ENCODE data around the gene ANKRD34A.

Gene ANKRD34A

GRCh38 chr1:145965119-145965744 is 857 bp upstream of the ANKRD34A start:
- DNase-seq (ENCODE audit: low read depth in 2 of 2) = no peak

- DNase-seq (ENCODE audit: low read depth in 2 of 2) = no peak
These were observed 933 bp downstream of the ANKRD34A start for GRCh38 chr1:145963265-145964019.

GRCh38 chr1:145962157-145963102 is 1.9 kb downstream of the ANKRD34A start:
- DNase-seq (ENCODE audit: low read depth in 2 of 2) = no peak

GRCh38 chr1:145961425-145962156 is 2.8 kb downstream of the ANKRD34A start:
- DNase-seq (ENCODE audit: low read depth in 2 of 2) = no peak

GRCh38 chr1:145961109-145961424 is 3.3 kb downstream of the ANKRD34A start:
- no peak for DNase-seq (ENCODE audit: low read depth in 2 of 2)

- no peak for DNase-seq (ENCODE audit: low read depth in 2 of 2)
These were observed 3.8 kb downstream of the ANKRD34A start for GRCh38 chr1:145960468-145961108.

GRCh38 chr1:145959957-145960467 is 4.4 kb downstream of the ANKRD34A start:
- no peak for DNase-seq (ENCODE audit: low read depth in 2 of 2)

- no peak for DNase-seq (ENCODE audit: low read depth in 2 of 2)
These were observed 5.0 kb downstream of the ANKRD34A start for GRCh38 chr1:145959333-145959732.

GRCh38 chr1:145958734-145959133 is 5.6 kb downstream of the ANKRD34A start:
- no peak for DNase-seq (ENCODE audit: low read depth in 2 of 2)

- DNase-seq (ENCODE audit: low read depth in 2 of 2) = peak; percentile 85 to 86
These were observed 6.7 kb downstream of the ANKRD34A start, which contains the start of gene LIX1L for GRCh38 chr1:145957443-145958319. TSS of gene LIX1L (minus strand) at chr1:145958017. CDS start at chr1:145957927, 90 bp downstream.

GRCh38 chr1:145956781-145957442 is 7.5 kb downstream of the ANKRD34A start:
- no peak for DNase-seq (ENCODE audit: low read depth in 2 of 2)

GRCh38 chr1:145956361-145956760 is 8.0 kb downstream of the ANKRD34A start:
- no peak for DNase-seq (ENCODE audit: low read depth in 2 of 2)

GRCh38 chr1:145955436-145955835 is 8.9 kb downstream of the ANKRD34A start:
- no peak for DNase-seq (ENCODE audit: low read depth in 2 of 2)

- no peak for DNase-seq (ENCODE audit: low read depth in 2 of 2)
These were observed 10.5 kb downstream of the ANKRD34A start for GRCh38 chr1:145953861-145954260.

- no peak for DNase-seq (ENCODE audit: low read depth in 2 of 2)
These were observed 11.5 kb downstream of the ANKRD34A start for GRCh38 chr1:145952903-145953302.

GRCh38 chr1:145951526-145951925 is 12.8 kb downstream of the ANKRD34A start:
- no peak for DNase-seq (ENCODE audit: low read depth in 2 of 2)

GRCh38 chr1:145949219-145949618 is 15.2 kb downstream of the ANKRD34A start:
- DNase-seq (ENCODE audit: low read depth in 2 of 2) = no peak

- DNase-seq (ENCODE audit: low read depth in 2 of 2) = no peak
These were observed 16.8 kb downstream of the ANKRD34A start for GRCh38 chr1:145947551-145947950.

GRCh38 chr1:145946477-145946986 is 17.8 kb downstream of the ANKRD34A start:
- DNase-seq (ENCODE audit: low read depth in 2 of 2) = no peak
